ENCODE data around the gene UPF1. TPM values are rescaled to one million over a fixed set of nuclear protein-coding genes. Genes with fewer than 3 reads are reported as not detected.

UPF1 gene
- total RNA-seq, 1 experiment from 2014 or later = 78.8 TPM

GRCh38 chr19:18860302-18860700 lies 28.5 kb downstream of the UPF1 start:
- DNase-seq = no peak
- H3K4me2 ChIP-seq = no peak overlapping the region
- no peak overlapping the region for H3K27ac ChIP-seq
- no peaks in the 10 kb centered on the region for H3K9me2 ChIP-seq (ENCODE audit: insufficient read depth)
- H4K20me1 ChIP-seq (ENCODE audit: insufficient read depth) = peaks cover 54% of the 10 kb centered on the region
- no peak overlapping the region for H2AFZ ChIP-seq
- peaks cover 34% of the 10 kb centered on the region for H3K36me3 ChIP-seq (ENCODE audit: low read depth)
- ChIA-PET CTCF (no interaction called here), POLR2A (ENCODE audit: unreplicated experiment) (no interaction called here)
- intact Hi-C loops (cut with micrococcal nuclease; ENCODE audit: unreplicated experiment) = no loop called here
- H3K9me3 ChIP-seq (ENCODE audit: insufficient read depth, low read depth) = no peaks in the 10 kb centered on the region
- TF ChIP-seq EZH2 (IDR thresholded peaks at IDR 0.05; ENCODE audit: low read depth) (no peak), CTCF (conservative IDR thresholded peaks at IDR 0.05) (no peak)
- 0 out of 2 replicates have a peak, but pooled peaks cover 6% of the 10 kb centered on the region for H3K4me1 ChIP-seq (replicated peaks; ENCODE audit: insufficient read depth)
- H3F3A ChIP-seq (ENCODE audit: insufficient read depth, low read depth) = peaks cover 35% of the 10 kb centered on the region; the same call in 1 of the 2 replicates
- no peak overlapping the region for H3K4me3 ChIP-seq
- no TSS peak for BruUV-seq (replicated peaks)
- H3K27me3 ChIP-seq (ENCODE audit: insufficient read depth, low read depth) = no peaks in the 10 kb centered on the region
- no peaks in the 10 kb centered on the region for H3K79me2 ChIP-seq (ENCODE audit: low read depth)

- no peaks in the 10 kb centered on the region for H3K9me2 ChIP-seq (ENCODE audit: insufficient read depth)
- peaks cover 38% of the 10 kb centered on the region for H3K36me3 ChIP-seq (ENCODE audit: low read depth)
- BruUV-seq (replicated peaks) = no TSS peak
- no peak overlapping the region for H2AFZ ChIP-seq
- no peaks in the 10 kb centered on the region for H3K9me3 ChIP-seq (ENCODE audit: insufficient read depth, low read depth)
- CTCF ChIA-PET = no interaction called here
- no peak overlapping the region for H3K27ac ChIP-seq
- POLR2A ChIA-PET (ENCODE audit: unreplicated experiment) = no interaction called here
- H3K4me2 ChIP-seq = no peak overlapping the region
- H3K4me1 ChIP-seq (replicated peaks; ENCODE audit: insufficient read depth) = 0 out of 2 replicates have a peak, but pooled peaks cover 6% of the 10 kb centered on the region
- TF ChIP-seq EZH2 (IDR thresholded peaks at IDR 0.05; ENCODE audit: low read depth) (no peak), CTCF (conservative IDR thresholded peaks at IDR 0.05) (no peak)
- no peak overlapping the region for H3K4me3 ChIP-seq
- peaks cover 54% of the 10 kb centered on the region for H4K20me1 ChIP-seq (ENCODE audit: insufficient read depth)
- no peak for DNase-seq
- H3F3A ChIP-seq (ENCODE audit: insufficient read depth, low read depth) = peaks cover 35% of the 10 kb centered on the region; the same call in 1 of the 2 replicates
- no peaks in the 10 kb centered on the region for H3K27me3 ChIP-seq (ENCODE audit: insufficient read depth, low read depth)
- intact Hi-C loops (cut with micrococcal nuclease; ENCODE audit: unreplicated experiment) = no loop called here
- no peaks in the 10 kb centered on the region for H3K79me2 ChIP-seq (ENCODE audit: low read depth)
These were observed 29.0 kb downstream of the UPF1 start for GRCh38 chr19:18860725-18861124.

GRCh38 chr19:18861235-18861634 lies 29.5 kb downstream of the UPF1 start:
- Histone ChIP-seq H3K4me1 (replicated peaks; ENCODE audit: insufficient read depth) (0 out of 2 replicates have a peak, but pooled peaks cover 6% of the 10 kb centered on the region), H3K27ac (no peak overlapping the region), H3F3A (ENCODE audit: insufficient read depth, low read depth) (peaks cover 35% of the 10 kb centered on the region; the same call in 1 of the 2 replicates), H3K79me2 (ENCODE audit: low read depth) (no peaks in the 10 kb centered on the region), H3K4me2 (no peak overlapping the region), H3K36me3 (ENCODE audit: low read depth) (peaks cover 40% of the 10 kb centered on the region), H3K27me3 (ENCODE audit: insufficient read depth, low read depth) (no peaks in the 10 kb centered on the region), H2AFZ (no peak overlapping the region), H3K4me3 (no peak overlapping the region), H3K9me3 (ENCODE audit: insufficient read depth, low read depth) (no peaks in the 10 kb centered on the region), H4K20me1 (ENCODE audit: insufficient read depth) (peaks cover 54% of the 10 kb centered on the region), H3K9me2 (ENCODE audit: insufficient read depth) (no peaks in the 10 kb centered on the region)
- ChIA-PET CTCF (no interaction called here), POLR2A (ENCODE audit: unreplicated experiment) (no interaction called here)
- intact Hi-C loops (cut with micrococcal nuclease; ENCODE audit: unreplicated experiment) = no loop called here
- TF ChIP-seq EZH2 (IDR thresholded peaks at IDR 0.05; ENCODE audit: low read depth) (no peak), CTCF (conservative IDR thresholded peaks at IDR 0.05) (no peak)
- no TSS peak for BruUV-seq (replicated peaks)
- no peak for DNase-seq
